NCI-H1105 (cell line): Measurements from ENCODE around the gene ENPP1.

ENCODE experiments used
- DNase-seq: peaks from one replicate; lab custom pipeline; 2025; lab: John Stamatoyannopoulos, UW

Gene ENPP1

DNA sequence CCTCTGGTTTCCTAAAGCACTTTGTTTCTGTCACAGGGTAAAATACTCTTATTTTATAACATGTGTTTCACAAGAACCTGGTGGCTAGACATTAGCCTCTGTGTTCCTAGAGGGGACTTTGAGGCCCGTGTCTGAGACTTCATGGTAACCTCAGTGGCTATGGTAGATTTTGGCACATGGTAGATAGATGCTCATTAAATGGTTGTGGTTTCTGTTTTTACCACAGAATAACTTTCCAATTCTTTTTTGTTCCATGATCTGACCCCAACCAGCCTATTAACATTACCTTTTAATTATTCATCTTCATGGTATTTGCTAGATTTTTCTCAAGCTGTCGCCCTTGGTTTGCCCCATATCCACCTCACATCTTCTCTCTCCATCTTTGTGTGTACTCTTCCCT is 109.0 kb downstream of the ENPP1 start:
- DNase-seq, result no peak

DNA sequence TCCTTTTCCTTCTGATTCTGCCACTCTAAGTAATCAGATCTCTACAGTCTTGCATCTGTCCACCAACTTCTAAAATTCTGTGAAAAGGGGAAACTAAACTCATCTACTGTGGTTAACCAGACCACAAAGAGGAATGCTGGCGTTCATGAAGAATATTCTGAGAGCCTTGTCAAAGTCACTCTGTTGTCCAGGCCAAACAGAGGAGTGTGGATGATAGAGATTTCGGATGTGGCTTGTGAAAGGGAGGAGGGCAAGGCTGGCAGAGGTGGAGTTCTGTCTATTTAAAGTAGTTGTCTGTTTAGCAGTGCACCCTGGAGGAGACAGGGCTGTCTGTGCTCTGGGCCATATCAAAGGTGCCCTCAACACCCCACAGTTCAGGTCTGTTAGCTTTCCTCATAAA is 109.5 kb downstream of the ENPP1 start:
- no peak for DNase-seq

DNA sequence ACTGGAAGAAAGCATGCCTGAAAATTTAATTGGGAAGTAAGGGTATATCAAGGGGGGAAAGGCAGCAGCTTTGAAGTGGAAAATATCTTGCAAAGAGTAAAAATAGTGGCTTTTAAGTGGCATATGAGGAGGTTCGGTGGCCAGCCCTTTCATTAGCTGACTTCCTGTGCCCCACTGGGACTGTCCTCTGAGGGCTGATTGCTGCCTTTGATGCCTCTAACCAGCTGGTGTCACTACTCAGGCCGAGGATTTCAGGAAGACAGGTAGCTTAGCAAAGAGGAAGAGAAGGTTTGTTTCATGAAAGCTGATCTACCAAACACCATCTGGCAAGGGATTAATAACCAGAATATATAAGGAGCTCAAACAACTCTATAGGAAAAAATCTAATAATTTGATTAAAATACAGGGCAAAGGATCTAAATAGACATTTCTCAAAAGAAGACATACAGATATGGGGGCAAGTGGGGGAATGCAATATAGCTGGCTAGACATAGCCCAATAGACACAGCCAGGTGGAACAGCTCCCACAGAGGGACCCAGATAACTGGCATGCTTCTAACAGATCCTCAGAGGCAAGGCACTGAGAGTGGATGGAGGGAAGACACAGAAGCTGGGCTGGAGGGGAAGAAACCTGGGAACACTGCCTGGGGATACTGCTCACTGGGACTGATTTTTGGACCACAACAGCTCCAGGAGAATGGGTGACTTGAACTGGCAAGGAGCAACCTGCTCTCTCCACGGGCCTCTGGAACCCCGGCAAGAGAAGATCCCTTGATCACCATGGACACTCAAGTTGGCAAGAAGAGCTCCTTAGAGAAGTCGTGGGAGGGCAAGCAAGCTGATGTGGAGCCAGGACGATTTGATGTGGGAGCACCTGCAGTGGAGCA is 110.2 kb downstream of the ENPP1 start:
- no peak for DNase-seq

DNA sequence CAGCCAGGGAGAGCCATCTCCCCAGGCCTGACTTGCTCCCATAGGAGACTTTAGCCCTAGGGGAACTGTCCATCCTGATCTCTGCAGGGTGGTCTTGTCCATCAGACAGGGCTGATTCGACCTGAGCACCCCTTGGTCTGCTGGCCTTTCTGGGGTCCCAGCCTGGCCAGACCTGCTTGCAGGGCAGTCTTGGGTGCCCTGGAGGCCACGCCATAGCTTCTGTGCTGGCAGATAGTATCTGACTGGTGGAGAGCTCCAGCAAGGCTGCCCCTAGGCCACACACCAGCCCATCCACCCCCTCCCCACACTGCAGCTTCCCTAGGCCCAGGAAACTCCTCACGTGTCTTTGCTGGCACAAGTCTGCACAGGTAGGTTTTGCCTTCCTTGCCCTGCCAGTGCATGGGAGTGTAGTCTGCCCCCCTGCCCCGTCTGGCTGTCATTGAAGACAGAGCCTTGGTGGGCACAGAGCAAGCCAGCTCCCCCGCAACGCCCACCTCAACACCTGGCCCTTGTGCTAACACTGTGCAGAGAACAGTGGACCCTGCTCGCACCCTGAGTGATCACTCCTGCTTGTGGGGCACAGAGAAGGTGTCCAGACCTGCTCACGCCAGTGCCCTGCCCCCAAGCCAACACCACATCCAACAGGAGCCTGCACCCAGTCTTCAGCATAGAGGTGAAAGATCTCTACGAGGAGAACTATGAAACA is 111.0 kb downstream of the ENPP1 start:
- no peak for DNase-seq

DNA sequence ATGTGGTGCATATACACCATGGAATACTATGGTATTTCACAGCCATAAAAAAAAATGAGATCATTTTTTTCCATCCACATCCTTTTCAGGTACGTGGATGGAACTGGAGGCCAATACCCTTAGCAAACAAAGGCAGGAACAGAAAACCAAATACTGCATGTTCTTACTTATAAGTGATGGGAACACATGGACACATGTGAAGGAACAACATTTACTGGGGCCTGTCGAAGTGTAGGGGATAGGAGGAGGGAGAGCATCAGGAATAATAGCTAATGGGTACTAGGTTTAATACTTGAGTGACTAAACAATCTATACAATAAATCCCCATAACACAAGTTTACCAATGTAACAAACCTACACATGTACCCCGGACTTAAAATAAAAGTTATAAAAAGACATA is 112.8 kb downstream of the ENPP1 start:
- DNase-seq, result no peak

DNA sequence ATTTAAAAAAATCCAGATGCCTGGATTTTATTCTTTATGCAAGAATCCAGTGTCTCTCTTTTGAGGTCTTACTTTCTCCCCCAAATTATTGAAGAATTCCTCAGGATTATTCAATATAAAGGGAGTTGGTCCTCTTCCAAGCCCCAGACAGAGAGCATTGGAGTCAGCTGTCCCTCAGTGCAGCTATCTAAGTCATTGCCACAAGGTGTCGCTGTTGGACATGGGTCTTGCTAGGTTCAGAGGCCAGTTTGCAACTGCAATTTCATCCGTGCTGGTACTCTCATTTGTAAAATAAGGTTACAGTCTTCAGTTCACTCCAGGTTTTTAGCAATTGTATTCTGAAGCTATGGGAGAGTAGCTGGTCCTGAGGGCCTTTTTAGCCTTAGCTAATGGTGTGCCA is 115.5 kb downstream of the ENPP1 start:
- peak; percentile 65 for DNase-seq

DNA sequence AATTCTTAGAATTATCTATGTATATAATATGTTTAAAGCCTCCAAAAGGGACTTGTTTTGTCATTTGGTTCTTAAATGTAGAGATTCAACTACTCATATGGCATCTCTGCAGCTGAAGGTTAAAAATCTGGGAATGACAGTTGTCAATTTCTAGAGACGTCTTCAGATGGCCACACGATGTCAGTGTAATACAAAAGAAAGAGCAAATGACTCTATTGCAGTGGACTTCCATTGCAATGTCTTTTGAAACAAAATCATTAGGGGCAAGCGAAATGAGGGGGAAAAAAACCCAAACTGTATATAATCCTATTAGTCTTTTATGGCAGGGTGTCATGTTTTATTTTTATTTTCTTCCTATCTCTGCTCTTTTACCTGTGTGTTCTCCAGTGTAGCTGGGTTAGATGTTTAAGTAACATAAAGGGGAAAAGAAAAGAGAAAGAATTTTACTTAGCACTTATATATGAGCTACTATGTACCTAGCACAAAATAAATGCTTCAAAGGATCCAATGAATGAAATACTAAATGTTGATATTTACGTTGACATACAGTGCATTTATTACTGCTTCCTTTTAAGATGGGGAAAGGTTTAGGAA is 117.2 kb downstream of the ENPP1 start:
- DNase-seq, result no peak

DNA sequence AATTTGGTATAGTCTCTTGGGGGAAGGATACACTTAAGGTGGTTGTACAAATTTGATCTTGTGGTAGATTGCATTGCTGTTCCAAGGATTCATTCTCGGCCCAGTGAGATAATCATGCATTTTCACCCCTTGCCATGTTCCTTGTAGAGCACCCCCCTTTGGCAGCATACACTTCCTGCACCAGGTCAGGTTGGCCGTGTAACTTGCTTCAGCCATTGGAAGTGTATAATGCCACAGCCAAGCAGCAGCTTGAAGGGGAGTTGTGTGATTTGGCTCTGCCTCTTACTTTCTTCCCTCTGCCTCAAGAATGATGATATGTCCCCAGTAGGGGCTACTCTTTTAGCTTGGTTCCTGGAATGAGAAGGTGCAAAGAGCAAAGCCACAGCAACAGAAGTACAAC is 121.4 kb downstream of the ENPP1 start:
- no peak for DNase-seq

DNA sequence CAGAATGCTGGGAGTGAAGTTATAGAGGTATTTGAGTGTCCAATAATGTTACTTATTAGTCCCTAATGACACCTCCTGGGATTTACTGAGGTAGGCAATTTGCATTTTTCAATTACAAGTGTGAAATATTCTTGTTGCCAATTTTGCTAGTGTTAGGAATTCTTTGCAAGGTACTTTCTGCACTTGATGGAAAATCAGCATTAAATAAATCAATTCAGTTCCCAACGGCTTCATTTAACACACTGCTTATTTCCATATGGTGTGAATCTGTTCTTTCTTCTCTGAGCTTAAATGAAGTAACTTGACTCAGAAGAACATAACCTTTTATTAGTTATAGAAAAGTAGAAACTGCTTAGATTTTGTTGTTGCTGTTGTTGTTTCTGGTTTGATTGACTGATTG is 122.2 kb downstream of the ENPP1 start:
- DNase-seq, result no peak

DNA sequence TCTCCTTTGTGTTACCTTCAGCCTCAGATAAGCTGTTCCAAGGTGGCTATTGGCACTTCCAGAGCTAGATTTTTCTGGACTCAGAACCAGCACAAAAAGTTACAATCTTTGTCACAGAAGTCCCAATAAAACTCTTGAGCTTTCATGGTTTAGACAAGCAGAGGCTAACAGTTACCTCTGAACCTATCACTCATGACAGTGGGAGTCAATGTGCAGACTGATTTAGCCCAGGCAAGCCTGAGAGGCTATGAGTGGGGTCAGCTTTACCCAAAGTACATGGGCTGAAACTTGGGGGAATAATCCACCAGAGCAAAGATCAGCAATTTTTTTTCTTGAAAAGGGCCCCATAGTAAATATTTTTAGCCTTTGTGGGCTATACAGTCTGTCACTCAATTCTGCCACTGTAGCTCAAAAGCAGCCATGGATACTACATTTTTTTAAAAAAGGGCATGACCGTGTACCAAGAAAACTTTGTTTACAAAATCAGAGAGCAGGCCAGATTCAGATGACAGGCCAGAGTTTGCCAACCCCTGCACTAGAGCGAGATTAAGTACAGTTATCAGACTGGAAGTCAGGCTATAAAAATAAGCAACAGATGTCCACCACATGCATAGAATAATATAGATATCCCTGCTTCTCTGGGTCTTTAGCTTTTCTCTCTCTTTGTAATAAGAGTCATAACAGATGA is 123.4 kb downstream of the ENPP1 start:
- DNase-seq, result no peak

DNA sequence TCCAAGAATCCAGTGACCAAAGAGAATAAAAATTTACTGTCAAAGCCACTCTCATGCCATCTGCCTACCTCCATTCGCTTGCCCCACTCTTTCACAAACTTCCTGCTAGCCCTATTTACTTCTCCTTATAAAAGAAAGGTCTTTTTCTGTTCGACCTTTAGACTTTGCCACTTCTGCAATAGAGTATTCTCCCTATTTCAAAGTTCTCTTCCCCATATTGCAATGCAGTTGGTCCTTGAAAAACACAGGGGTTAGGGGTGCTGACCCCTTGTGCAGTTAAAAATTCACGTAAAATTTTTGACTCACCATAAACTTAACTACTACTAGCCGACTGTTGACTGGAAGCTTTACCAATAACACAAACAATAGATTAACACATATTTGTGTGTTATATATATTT is 128.3 kb downstream of the ENPP1 start:
- DNase-seq, result no peak

DNA sequence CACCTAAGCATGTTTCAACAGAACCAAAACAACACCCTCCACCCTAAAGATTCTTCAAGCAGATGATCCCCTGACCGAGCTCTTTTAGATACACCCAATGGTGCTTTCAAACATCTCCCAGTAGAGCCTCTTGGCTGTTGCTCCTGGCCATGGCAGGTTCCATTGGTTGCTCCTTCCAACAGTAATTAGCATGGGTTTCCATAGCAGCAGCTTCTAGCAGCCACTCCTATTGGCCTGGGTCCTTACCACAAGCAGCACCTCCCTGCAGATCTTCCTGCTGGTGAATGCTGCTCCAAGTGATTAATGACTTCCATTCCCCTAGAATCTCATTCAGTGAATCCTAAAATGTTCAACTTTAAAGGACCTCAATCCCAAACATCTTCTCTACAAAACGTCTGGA is 129.4 kb downstream of the ENPP1 start:
- DNase-seq, result no peak

DNA sequence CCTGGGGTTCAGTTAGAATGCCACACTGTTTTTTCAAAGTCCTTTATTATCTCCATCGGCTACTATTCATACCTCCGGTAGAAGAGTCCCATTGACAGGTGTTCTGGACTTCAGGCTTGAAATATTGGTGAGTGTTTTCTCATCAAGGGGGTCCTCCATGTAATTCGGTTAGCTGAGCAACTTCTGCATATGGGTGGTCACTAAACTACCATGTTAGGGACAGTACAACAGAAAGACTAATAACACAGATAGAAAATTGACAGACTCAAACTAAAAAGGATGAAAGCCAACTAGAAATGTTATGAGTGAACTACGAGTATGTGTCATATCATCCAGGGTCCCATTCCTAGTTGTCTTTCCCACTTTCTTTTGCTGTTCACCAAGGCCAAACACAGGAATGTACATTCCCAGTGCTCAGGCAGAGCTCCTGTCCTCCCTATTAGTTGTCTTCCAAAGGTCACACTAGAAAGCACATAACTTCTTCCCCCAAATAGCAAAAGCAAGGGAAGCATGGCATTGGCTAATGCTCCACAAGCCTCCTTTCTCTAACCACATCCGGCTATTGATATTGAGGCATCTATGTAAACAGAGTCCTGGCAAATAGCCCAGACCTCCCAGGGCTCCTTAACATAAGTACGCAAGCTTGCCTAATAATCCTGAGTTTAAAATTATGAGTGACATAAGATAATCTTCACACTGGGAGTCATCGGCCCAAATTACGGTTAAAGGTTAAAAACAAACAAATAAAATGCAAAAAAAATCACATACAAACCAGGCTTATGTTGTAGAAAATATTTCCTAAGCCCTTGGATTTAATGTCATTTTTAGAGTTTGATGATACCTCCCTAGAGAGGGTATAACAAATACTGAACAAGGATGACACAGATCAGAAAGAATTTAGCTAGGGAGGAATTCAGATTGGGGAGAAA is 130.1 kb downstream of the ENPP1 start:
- DNase-seq, result peak; percentile 5
